ENCODE data around the gene KDM6B.
A peak's percentile ranks its signal among the peaks of the same experiment; 100 is the strongest.

KDM6B gene

DNA sequence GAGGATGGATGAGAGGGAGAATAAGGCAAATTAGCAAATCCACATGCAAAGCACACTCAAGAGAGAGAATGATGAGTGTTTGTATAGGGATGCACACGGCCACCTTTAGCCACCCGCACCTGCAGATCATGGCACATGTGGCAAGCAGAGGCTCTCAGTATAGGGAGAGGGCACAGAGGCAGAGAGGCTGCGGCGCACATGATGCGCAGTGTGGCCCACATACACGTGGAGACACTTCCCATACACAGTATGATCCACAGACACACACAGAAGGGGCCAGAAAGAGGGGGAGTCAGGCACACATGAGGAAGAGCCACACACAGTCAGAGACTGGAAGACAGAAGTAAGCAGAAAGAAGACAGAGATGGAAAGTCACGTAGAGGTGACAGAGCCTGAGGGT lies 48.1 kb downstream of the KDM6B start:
- peak; percentile 67 for DNase-seq

DNA sequence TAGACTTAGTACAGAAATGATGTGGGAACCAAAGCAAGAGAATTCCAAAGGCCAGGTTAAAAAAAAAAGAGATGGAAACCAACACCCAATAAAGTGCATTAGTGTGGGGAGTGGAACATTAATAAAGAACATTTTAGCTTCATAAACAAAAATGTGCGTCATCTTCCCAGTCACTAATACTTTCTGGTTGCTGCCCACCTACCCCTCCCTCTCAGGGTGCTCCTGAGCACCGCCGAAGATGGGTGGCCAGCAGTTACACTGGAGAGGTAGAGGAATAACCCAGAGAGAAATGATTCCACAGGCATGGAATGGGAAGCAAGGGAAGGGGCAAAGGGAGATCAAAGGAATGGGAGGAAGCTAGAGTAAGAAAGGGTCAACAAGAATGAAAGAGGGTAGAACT lies 48.6 kb downstream of the KDM6B start:
- DNase-seq = peak; percentile 64
